CD4-positive, alpha-beta T cell treated with Interleukin-10 for 1 hour (primary cell): Measurements from ENCODE around the gene GPNMB.

ENCODE experiments used
- DNase-seq: peaks from one replicate; pipeline ENCODE4 v3.0.0-alpha.2; 2020

GPNMB gene

DNA sequence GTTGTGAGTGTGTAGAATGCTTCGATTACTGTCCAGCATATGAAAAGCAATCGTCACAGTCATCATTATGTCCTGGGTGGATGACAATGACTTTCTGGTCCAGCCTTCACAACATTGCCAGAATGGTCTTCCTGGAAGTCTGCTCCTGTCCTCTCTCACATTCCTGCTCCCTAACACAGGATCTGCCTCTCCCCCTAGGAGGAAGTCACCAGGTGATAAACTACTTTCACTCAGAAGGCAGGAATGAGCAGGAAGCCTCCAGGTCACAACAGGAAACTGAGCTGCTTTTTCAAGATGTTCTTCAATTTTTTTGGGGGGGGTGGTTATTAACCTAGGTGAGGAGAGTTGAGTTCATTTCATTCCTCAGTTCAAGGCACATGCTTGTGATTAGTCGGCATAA, 13.6 kb upstream of the GPNMB start:
- no peak for DNase-seq

DNA sequence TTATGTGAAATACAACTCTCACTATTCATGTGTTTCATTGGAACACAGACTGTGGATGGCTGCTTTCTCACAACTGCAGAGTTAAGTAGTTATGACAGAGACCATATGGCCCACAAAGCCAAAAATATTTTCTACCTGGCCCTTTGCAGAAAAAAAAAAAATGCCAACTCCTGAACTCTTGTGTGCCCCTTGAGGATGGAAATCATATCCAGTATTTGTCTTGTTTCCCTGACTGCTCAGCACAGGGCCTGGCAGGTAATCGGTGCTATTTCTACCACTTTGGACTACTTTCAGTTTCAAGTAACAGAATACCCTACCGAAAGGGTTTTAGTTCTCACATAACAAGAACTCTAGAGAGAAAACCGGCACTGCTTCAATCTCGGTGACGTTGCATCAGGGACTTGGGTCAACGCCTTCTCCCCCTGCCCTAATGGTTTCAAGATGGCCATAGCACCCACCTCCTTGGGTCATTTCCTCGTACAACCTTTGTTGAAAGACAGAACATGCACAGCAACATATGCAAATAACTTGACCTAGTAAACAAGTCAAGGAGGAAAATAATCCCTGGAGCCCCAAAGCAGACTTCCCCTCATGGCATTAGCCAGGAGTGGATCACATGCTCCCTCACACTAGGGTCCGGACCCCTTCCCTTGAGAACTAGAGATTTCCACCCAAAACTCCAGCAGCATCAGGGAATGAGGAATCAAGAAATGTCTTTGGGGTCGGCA, 11.8 kb upstream of the GPNMB start:
- no peak for DNase-seq

DNA sequence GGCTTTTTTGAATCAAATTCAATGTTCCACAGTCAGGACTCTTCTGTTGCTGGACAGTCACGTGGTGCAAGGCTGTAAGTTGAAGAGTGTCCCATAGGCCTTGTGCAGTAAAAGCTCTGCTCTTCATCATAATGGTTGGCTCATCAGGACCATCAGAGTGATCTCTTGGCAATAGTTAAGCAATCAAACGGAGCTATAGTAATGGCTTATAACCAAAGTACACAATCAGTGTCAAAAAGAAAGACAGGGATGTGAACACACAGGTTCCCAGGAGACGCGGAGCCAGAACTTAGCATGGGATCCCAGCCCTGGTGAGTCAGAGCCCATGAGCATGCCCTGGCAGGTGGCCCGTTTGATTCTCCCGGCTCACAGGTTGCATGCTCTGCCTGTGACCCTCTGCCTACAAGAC, 10.8 kb upstream of the GPNMB start:
- DNase-seq = no peak

DNA sequence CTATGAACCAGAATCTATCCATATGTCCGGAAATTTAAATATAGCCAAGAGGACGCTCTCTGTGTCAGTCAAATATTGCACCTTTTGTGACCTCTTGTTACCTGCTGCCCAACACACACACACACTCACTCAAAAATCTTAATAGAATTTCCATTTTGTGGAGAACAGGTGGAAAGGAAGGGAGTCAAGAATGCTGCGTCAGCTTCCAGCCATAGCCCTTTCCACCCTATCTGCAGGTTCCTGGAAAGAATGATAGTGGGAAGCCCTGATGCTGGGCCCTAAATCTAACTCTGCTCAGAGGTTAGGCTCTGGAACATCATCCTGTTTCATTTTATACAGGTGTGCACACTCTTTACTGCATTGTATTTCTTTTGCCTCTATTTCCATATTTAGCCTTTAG, 9.6 kb upstream of the GPNMB start:
- no peak for DNase-seq

DNA sequence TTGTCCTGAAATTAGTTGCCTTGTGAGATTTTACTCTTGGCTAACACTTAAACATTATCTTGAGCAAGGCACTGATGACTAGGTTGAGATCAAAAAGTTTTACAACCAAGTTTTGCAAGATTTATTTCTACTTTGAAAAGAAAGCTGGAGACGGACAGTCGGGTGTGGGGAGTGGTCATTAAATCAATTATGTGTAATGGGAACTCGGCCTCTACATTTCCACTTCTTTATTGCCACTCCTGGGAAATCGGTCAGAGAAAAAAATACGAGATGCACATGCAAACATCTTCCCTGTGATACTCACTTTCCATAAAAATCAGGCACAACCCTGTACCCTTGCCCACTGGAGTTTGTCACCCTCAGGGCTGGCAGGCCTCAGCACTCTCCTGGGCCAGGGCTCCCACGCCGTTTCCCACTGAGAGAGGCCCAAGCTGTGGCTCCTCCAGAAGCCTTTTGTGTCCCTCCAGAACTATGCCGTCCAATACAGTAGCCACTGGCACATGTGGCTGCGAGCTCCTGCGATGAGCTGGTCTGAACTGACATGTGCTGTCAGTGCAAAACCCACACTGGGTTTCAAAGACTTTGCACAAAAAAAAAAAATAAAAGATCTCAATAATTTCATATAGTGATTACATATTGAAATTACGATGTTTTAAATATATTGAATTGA, 7.5 kb upstream of the GPNMB start:
- DNase-seq = no peak

DNA sequence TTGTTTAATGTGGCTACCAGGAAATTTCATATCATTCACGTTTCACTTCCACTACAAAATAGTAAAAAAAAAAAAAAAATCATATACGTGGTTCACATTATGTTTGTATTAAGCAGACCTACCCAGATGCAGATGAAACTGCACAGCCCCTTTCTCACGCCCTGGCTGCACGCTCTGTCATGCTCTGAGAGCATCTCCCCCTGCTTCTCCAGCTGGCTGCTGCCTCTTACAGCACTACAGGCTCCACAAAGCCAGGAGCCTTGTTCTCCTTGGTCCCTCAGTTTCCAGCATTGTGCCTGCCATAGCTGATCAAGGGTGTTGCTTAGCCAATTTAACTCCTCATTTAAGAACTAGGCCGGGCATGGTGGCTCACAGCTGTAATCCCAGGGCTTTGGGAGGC, 6.9 kb upstream of the GPNMB start:
- DNase-seq = no peak

DNA sequence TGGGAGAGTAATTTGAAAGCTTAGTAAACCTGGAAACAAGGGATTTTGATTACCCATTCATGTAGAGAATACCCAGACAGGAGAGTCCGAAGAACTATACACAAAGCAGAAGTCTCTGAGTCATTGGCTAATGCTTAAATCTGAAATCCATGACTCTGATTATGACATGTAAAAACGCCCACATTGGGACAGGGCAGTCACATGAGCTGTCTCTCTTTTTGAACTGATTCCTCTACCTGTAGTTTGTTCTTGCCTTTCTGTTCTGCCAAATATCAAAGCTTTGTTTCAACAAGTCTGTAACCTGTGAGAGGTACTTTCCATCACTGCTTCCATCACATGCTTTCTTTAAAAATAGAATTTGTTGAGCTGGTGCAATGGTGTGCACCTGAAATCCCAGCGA, 4.3 kb upstream of the GPNMB start:
- DNase-seq = no peak

DNA sequence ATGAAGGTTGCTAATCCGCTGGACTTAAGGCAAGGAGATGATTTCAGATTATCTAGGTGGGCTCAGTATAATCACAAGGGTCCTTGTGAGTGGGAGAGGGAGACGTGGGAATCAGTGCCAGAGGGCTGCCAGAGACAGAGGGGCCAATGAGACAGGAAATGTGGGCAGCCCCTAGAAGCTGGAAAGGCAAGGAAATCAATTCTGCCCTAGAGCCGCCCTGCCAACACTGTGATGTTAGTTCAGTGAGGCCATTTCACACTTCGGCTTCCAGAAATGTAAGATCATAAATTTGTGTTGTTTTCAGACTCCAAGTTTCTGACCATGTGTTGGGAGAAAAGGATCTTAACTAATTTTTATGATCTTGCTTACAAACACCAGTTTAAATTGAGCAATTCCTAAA, 3.6 kb upstream of the GPNMB start:
- DNase-seq = no peak

DNA sequence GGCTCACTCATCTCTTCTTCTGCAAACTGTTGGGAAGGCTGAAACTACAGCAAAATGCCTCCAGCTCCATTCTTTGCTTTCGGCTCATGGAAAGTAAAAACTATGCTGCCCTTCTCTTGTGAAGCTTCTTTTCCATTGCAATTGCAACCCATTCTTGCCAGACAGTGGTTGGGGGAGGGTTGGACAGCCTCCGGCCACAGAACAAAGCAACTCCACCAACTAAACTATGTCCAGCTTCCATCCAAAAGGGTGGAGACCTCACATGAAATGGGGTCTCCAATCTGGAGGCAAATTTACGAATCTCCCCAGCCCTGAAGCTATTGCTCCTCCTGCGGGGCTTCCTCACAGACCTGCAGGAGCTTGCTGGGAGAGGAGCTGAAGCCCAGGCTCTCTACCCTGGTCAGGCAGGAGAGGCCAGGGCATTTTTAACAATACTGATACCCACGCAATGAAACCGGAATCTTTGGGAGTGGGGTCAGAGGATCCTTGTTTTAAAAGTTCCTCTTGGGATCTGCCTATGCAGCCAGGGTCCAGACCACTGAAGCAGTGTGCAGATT, 549 bp downstream of the GPNMB start:
- DNase-seq = no peak

DNA sequence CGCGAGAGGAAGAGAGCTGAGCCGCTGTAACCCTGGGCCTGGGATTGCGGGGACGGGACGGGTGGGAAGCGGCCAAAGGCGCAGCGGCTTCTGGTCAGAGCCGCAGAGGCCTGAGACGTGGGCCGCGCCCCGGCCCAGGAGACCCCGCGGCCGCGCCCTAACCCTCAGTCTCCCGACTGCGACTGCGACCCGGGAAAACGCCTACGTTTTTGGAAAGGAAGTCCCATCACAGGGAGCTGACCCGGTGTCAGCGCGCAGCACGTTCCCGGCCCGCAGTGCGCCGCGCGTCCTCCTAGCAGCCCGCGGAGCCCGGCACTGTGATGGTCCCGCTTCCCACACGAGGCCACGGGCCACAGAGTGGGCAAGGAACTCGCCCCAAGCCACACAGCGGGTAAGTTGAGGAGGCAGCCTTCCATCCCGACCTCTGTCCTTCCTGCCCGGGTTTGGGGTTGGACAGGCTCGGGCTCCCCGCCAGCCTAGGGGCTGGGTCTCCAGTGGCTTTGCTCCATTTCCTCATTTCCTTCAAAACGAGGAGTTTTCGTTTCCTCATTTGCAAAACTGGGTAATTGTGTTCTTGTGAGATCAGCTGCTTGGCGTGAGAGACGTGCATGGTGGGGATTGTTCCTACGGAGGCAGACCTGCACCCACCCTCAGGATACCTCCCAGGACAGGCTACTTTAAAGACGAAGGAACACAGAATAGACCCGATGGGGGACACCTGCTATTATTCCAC, 1.2 kb downstream of the GPNMB start:
- no peak for DNase-seq

DNA sequence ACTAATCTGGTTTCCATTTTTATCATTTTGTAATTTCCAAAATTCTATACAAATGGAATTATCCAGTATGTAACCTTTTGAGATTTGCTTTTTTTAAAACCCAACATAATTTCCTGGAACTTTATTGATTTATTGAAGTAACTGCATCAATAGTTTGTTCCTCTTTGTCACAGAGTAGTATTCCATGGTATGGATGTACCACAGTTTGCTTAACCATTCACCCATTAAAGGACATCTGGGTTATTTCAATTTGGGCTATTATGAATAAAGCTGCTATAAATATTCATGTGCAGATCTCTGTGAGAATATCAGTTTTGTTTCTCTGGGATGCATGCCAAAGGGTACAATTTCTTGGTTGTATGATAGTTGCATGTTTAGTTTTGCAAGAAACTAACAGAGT, 2.9 kb downstream of the GPNMB start:
- DNase-seq = no peak

DNA sequence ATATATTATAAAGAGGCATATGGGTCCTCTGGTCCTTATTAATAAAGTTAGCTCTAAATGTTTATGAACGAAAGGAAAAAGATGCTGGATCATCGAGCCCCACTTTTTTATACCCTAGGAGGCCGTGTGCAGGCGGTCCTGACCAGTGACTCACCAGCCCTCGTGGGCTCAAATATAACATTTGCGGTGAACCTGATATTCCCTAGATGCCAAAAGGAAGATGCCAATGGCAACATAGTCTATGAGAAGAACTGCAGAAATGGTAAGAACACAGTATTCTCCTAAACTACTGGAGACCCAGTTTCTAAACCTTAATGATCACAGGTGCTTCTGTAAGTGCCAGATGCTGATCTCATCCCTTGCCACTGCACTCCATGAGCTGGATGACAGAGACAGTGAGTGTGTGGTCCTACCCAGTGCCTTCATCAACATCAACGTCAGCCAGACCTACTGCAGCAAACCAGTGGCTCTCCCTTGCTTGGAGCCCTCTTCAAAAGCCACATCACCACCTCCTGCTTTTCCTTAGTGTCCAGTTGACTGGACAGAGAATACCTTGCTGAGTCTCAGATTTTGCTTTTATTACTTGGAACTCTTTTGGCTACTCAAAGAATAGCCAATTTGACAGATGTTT, 7.6 kb downstream of the GPNMB start:
- DNase-seq = no peak

DNA sequence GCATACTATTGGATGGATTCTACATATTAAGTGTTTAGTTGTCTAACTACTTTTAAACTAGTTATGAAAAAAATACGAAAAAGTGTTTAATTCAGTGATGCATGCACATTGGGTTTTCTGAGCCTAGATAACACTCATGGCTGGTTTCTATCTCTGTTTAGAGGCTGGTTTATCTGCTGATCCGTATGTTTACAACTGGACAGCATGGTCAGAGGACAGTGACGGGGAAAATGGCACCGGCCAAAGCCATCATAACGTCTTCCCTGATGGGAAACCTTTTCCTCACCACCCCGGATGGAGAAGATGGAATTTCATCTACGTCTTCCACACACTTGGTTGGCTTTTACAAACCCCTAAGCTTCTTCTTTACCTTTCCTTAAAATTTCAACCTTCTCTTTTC, 10.2 kb downstream of the GPNMB start:
- DNase-seq = no peak

DNA sequence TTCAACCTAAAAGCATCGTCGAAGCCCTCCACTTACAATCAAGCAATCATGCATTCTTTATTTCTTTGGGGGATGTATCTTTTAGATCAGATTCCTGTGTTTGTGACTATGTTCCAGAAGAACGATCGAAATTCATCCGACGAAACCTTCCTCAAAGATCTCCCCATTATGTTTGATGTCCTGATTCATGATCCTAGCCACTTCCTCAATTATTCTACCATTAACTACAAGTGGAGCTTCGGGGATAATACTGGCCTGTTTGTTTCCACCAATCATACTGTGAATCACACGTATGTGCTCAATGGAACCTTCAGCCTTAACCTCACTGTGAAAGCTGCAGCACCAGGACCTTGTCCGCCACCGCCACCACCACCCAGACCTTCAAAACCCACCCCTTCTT, 13.8 kb downstream of the GPNMB start:
- DNase-seq = no peak

DNA sequence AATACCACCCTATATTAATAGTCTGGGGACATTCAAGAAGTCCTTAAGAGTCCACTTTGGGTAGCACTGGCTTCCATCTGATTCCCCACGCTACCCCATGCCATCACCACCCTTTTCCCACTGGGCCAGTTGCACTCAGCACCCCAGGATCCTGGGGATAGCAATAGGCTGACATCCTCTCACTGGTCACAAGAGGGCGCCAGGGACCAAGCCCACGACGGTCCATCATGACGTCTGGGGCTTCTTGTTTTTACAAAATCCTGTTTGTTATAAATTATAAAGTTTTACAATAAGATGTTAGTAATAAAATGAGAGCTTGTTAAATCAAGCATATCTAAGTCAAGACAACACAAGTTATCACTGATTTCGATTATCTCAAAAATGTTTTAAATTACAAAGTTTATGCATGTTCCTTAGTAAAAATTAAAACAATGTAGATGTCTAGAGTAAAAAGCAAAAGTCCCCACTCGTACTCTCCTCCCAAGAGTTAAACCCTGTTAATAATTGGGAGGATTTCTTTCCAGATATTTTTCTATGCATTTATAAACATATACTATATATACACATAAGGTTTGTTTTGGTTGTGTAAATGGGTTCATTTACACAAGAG, 15.4 kb downstream of the GPNMB start:
- DNase-seq = peak; percentile 54

DNA sequence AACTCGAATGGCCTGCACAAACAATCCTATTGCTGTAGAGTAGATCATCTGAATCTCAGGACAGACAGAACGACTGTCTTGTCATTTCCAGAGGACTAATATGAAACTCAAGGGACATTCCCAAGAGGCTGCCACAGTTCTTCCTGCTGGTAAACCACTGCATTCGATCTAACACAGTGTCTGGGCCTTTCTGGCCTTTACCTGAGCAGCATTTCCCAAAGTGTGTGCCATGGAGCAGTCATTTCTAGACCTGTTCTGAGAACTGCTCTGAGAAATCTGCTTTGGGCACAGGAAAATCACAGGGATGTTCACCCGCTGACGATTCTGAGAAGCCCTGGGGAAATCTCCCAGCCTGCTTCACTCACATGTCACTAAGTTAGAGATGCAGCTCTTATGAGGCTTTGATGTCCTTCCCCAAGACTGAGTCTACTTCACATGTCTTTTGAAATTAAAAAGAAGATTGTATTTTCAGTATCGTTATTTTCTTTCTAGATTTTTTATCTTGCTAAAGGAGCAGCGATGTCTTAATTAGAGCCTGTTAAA, 18.4 kb downstream of the GPNMB start:
- DNase-seq = no peak

DNA sequence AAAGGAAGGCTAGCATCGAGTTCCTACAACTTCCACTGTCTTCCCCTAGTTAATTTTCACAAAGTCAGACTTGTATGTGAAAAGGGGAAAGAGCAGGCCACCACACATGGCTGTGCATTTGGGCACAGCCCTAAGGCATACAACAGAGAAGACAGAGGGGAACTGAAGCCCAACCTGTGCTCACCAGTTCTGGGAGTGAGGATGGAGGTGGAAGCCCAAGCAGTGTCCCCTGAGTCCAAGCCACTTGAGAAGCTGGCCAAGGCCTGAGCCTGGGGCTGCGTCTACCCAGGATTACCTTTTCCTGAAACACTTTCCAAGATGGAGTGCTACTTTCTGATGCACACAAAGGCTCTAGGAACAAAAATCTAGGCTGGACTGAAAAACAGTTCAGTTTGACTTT, 20.3 kb downstream of the GPNMB start:
- DNase-seq = no peak

DNA sequence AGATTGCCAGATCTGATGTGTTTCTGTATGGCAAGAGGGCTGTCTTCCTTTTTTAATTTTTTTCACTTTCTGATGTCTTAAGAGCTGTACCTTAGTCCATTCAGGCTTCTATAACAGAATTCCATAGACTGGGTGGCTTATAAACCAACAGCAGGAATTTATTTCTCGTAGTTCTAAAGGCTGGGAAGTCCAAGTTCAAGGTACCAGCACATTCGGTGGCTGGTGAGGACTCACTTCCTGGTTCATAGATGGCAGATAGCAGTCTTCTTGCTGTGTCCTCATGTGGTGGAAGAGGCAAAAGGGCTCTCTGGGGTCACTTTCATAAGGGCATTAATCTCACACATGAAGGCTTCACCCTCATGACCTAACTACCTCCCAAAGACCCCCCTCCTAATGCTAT, 20.8 kb downstream of the GPNMB start:
- DNase-seq = no peak

DNA sequence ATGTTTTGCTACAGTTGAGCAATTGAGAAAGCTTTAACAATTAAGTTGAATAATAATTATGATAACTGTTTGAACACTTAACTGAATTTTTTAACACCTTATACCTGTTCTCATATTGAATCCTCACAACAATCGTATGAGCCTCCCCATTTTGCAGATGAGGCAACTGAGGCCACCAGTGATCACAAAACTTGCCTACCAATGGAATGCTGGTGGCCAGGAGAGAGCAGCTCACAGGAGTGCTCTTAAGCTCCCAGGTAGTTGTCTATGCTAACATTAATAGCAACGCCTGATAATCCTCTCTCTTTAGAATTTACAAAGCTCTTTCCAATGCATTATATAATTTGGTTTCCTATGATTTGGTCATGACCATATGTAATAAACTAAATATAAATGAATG, 21.6 kb downstream of the GPNMB start:
- no peak for DNase-seq

DNA sequence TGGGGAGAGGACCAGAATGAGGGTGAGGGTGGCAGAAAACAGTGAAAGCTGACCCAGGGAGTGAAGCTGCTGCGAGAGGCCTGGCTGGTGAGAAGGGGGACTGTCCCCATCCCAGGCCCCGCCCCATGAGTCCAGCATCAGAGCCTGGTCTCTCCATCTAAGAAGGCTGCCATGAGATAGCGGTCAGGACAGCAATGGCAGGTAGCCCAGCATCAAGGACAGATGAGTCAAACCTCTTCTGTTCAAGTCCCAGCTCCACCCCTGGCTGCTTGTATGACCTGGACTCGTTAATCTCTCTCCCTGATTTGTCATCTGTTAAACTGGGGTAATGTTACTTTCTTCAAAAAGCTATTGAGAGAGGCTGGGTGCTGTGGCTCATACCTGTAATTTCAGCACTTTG, 22.2 kb downstream of the GPNMB start:
- no peak for DNase-seq

DNA sequence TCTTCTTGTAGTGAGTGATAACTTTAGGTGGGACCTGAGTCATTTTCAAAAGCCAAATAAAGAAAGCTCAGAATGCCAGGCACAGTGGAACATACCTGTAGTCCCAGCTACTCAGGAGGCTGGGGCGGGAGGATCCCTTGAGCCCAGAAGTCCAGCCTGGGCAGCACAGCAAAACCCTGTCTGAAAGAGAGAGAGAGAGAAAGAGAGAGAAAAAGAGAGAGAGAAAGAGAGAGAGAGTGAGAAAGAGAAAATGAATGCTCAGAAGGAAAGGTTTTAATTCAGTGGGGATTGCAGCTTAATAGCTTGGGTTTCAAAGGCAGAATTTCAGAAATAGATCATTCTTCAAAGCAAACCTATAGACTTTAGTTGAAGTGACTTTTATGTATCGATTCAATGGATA, 25.7 kb downstream of the GPNMB start:
- no peak for DNase-seq

DNA sequence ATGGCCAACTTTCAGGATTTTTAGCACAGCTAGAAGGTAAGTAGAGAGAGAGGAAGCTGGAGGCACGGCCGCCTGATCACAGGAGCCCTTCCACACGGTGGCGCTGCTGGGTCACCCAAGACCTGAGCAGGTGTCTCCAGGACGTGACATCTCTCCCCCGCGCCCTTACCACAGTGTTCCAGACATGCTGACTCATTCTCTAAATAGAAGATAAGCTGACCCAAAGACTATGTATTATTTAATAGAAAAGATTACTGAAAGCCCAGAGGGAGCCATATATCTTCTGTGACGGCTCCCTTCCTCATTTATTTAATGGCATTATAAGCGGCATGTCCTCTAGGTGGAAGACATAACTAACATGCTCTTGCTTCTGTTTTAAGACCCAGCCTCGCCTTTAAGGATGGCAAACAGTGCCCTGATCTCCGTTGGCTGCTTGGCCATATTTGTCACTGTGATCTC, 26.6 kb downstream of the GPNMB start:
- peak; percentile 85 for DNase-seq

DNA sequence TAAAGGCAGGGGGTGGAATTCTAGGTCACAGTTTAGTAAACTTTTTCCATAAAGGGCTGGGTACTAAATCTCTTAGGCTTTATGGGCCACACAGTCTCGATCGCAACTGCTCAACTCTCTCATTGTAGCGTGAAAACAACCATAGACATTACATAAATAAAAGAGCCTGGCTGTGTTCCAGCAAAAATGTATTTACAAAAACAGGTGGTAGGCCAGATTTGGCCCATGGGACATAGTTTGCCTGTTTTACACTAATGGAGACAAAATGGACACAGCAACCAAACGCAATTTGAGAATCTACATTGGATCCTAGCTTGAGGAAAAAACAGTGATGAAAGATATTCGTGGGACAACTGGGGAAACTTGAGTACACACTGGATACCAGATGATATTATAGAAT, 29.3 kb downstream of the GPNMB start:
- DNase-seq = no peak
